Measurements from ENCODE around the gene HNRNPLL. TPM values are rescaled to one million over a fixed set of nuclear protein-coding genes. Genes with fewer than 3 reads are reported as not detected.

HNRNPLL gene
- total and polyA plus RNA-seq, 2 of the 13 experiments (the other 11 are each of a cell fraction or from before 2014, with no cell fraction given): 49.4 to 103 TPM

GRCh38 chr2:38636069-38636468 lies 33.3 kb upstream of the HNRNPLL start (continued):
- TF ChIP-seq STAG1 (CRISPR knock-in tag; IDR thresholded peaks at IDR 0.05) (no peak), JARID2 (CRISPR knock-in tag; IDR thresholded peaks at IDR 0.05; ENCODE audit: insufficient replicate concordance) (no peak), SP140L (CRISPR knock-in tag; IDR thresholded peaks at IDR 0.05; ENCODE audit: borderline replicate concordance) (no peak), ZNF281 (CRISPR knock-in tag; IDR thresholded peaks at IDR 0.05; ENCODE audit: borderline replicate concordance) (no peak), BRD4 (CRISPR knock-in tag; IDR thresholded peaks at IDR 0.05) (no peak), ZNF713 (CRISPR knock-in tag; IDR thresholded peaks at IDR 0.05) (no peak), RXRA (CRISPR knock-in tag; IDR thresholded peaks at IDR 0.05) (no peak)

- in situ Hi-C loops (cut with HindIII; ENCODE audit: extremely low pct_ligation_motif_present, low pct_unique_long_range_greater_than_20kb): no loop called here
- BruUV-seq (replicated peaks): no TSS peak
- ChIA-PET CTCF (ENCODE audit: low intra/inter-chr PET ratio, low total read pairs) (no interaction called here), POLR2A (no interaction called here)
- H3K4me3 ChIP-seq (replicated peaks in 1 of 3; ENCODE audit: insufficient read depth in 1 of 3, low read depth in 2 of 3, low read length in 3 of 3): no peak overlapping the region
- DNase-seq (ENCODE audit: low spot score): no peak
- no peak overlapping the region for H2AFZ ChIP-seq (ENCODE audit: low read length)
- intact Hi-C loops (cut with micrococcal nuclease; ENCODE audit: unreplicated experiment): no loop called here
- peaks cover 12% of the 10 kb centered on the region for H3K4me1 ChIP-seq (ENCODE audit: insufficient read depth, low read length)
- no peaks in the 10 kb centered on the region for H3K36me3 ChIP-seq (replicated peaks in 1 of 2; ENCODE audit: control insufficient read depth in 1 of 2, insufficient read depth in 2 of 2, low read length in 2 of 2)
- FAIRE-seq: no peak
- no peak overlapping the region for H3K27ac ChIP-seq (ENCODE audit: extremely low read length, insufficient read depth, low read length)
- H4K20me1 ChIP-seq (ENCODE audit: insufficient read depth, low read length): no peaks in the 10 kb centered on the region
- no peak for ATAC-seq
- H3K9me3 ChIP-seq (ENCODE audit: low read length): no peaks in the 10 kb centered on the region
- H3K27me3 ChIP-seq (ENCODE audit: control insufficient read depth in 1 of 2, insufficient read depth in 2 of 2, low read length in 2 of 2): no peaks in the 10 kb centered on the region
- H3K9ac ChIP-seq (ENCODE audit: insufficient read depth, low read depth, low read length): no peak overlapping the region
- H3K79me2 ChIP-seq (ENCODE audit: insufficient read depth, low read length): no peaks in the 10 kb centered on the region
- WGBS (ENCODE audit: low lambda C conversion rate): 47% methylated on average over 4 of the region's 4 CpGs
- H3K4me2 ChIP-seq (ENCODE audit: low read depth, low read length): no peak overlapping the region
- no peak for TF ChIP-seq ZMYM4 (CRISPR knock-in tag; IDR thresholded peaks at IDR 0.05)
- TF ChIP-seq ZNF24 (IDR thresholded peaks at IDR 0.05): no peak
- no peak for TF ChIP-seq ZNF318 (CRISPR knock-in tag; IDR thresholded peaks at IDR 0.05)
- TF ChIP-seq GMEB1 (CRISPR knock-in tag; IDR thresholded peaks at IDR 0.05; ENCODE audit: borderline replicate concordance): no peak
- TF ChIP-seq GATAD2A (CRISPR knock-in tag; IDR thresholded peaks at IDR 0.05): no peak
Measured at GRCh38 chr2:38635139-38635538, 32.4 kb upstream of the HNRNPLL start.
